Activated naive CD4-positive, alpha-beta T cell treated with anti-CD3 and anti-CD28 coated beads, Interleukin-2, amount 10 ng/mL, durations not matched to agents 7 days and 5 days (primary cell): ENCODE measurements around the gene UBE2D1.
A peak's percentile ranks its signal among the peaks of the same experiment; 100 is the strongest.

Experiments
- CTCF ChIA-PET: fragments of 350-600 bp; sonication (Branson Sonifier 250); formaldehyde crosslinking; loops from one replicate; lab custom pipeline; 2021; ENCODE audit warnings: antibody characterized with exemption; lab: Charles Lee
- DNase-seq: peaks from one replicate; pipeline ENCODE4 v3.0.0-alpha.2; 2020
- H3K27ac Mint-ChIP-seq: one replicate; pipeline ENCODE4 v1.8.0; 2021; ENCODE audit warnings: mild to moderate bottlenecking, moderate library complexity, mixed read lengths
- H3K27me3 Mint-ChIP-seq: one replicate; pipeline ENCODE4 v1.8.0; 2021; ENCODE audit warnings: mild to moderate bottlenecking, mixed read lengths
- H3K36me3 Mint-ChIP-seq: one replicate; pipeline ENCODE4 v1.8.0; 2021; ENCODE audit warnings: mixed read lengths
- H3K4me1 Mint-ChIP-seq: one replicate; pipeline ENCODE4 v1.8.0; 2021; ENCODE audit warnings: mixed read lengths
- H3K4me3 Mint-ChIP-seq: one replicate; pipeline ENCODE4 v1.8.0; 2021; ENCODE audit warnings: mild to moderate bottlenecking, moderate library complexity, mixed read lengths
- H3K9me3 Mint-ChIP-seq: one replicate; pipeline ENCODE4 v1.8.0; 2021; ENCODE audit warnings: mixed read lengths

The UBE2D1 gene

GRCh38 chr10:58322072-58322834 lies 12.6 kb upstream of the UBE2D1 start:
- H3K9me3 Mint-ChIP-seq: no peaks in the 10 kb centered on the region
- CTCF ChIA-PET: no interaction called here
- H3K27ac Mint-ChIP-seq: no peak overlapping the region
- no peaks in the 10 kb centered on the region for H3K36me3 Mint-ChIP-seq
- peaks cover 5% of the 10 kb centered on the region for H3K27me3 Mint-ChIP-seq
- peaks cover 11% of the 10 kb centered on the region for H3K4me1 Mint-ChIP-seq
- H3K4me3 Mint-ChIP-seq: no peak overlapping the region
- peak; percentile 28 for DNase-seq

GRCh38 chr10:58322835-58323209 lies 12.0 kb upstream of the UBE2D1 start:
- Mint-ChIP-seq H3K4me3 (no peak overlapping the region), H3K9me3 (no peaks in the 10 kb centered on the region), H3K36me3 (no peaks in the 10 kb centered on the region), H3K27me3 (peaks cover 5% of the 10 kb centered on the region), H3K4me1 (peaks cover 11% of the 10 kb centered on the region), H3K27ac (no peak overlapping the region)
- CTCF ChIA-PET: no interaction called here
- no peak for DNase-seq

- Mint-ChIP-seq H3K4me1 (peaks cover 11% of the 10 kb centered on the region), H3K27me3 (peaks cover 9% of the 10 kb centered on the region), H3K36me3 (no peaks in the 10 kb centered on the region), H3K27ac (no peak overlapping the region), H3K9me3 (no peaks in the 10 kb centered on the region), H3K4me3 (no peak overlapping the region)
- CTCF ChIA-PET: no interaction called here
- no peak for DNase-seq
Observed at GRCh38 chr10:58326967-58327381, 7.8 kb upstream of the UBE2D1 start.

GRCh38 chr10:58328233-58328632 lies 6.6 kb upstream of the UBE2D1 start:
- no peak for DNase-seq
- Mint-ChIP-seq H3K9me3 (no peaks in the 10 kb centered on the region), H3K36me3 (no peaks in the 10 kb centered on the region), H3K4me3 (no peak overlapping the region), H3K4me1 (peaks cover under 1% of the 10 kb centered on the region), H3K27me3 (peaks cover 9% of the 10 kb centered on the region), H3K27ac (no peak overlapping the region)
- CTCF ChIA-PET: no interaction called here

GRCh38 chr10:58330431-58330830 lies 4.4 kb upstream of the UBE2D1 start:
- CTCF ChIA-PET: no interaction called here
- Mint-ChIP-seq H3K4me1 (peaks cover 4% of the 10 kb centered on the region), H3K9me3 (no peaks in the 10 kb centered on the region), H3K36me3 (no peaks in the 10 kb centered on the region), H3K27me3 (peaks cover 10% of the 10 kb centered on the region), H3K4me3 (no peak overlapping the region), H3K27ac (no peak overlapping the region)
- DNase-seq: no peak

- Mint-ChIP-seq H3K36me3 (peaks cover 6% of the 10 kb centered on the region), H3K9me3 (no peaks in the 10 kb centered on the region), H3K4me3 (no peak overlapping the region), H3K27me3 (peaks cover 9% of the 10 kb centered on the region), H3K27ac (no peak overlapping the region), H3K4me1 (peaks cover 14% of the 10 kb centered on the region)
- DNase-seq: no peak
- CTCF ChIA-PET: no interaction called here
Observed at GRCh38 chr10:58331646-58332045, 3.2 kb upstream of the UBE2D1 start.

- CTCF ChIA-PET: interaction anchor here (1.0 kb wide), 1 partner anchor 157 kb away, joined by 3 read pairs; no protein-coding TSS in a partner anchor
- Mint-ChIP-seq H3K9me3 (no peaks in the 10 kb centered on the region), H3K4me1 (peaks cover 22% of the 10 kb centered on the region), H3K27me3 (peaks cover 3% of the 10 kb centered on the region), H3K27ac (peak overlapping the region; percentile 39), H3K4me3 (peak overlapping the region; percentile 91), H3K36me3 (peaks cover 9% of the 10 kb centered on the region)
- peak; percentile 37 for DNase-seq
Observed at GRCh38 chr10:58335306-58336005, 650 bp downstream of the UBE2D1 start.

GRCh38 chr10:58336242-58336641 lies 1.4 kb downstream of the UBE2D1 start:
- H3K4me3 Mint-ChIP-seq: peak overlapping the region; percentile 91

GRCh38 chr10:58341422-58341821 lies 6.6 kb downstream of the UBE2D1 start:
- Mint-ChIP-seq H3K4me3 (no peak overlapping the region), H3K27ac (no peak overlapping the region), H3K4me1 (peaks cover 24% of the 10 kb centered on the region), H3K27me3 (no peaks in the 10 kb centered on the region), H3K36me3 (peaks cover 8% of the 10 kb centered on the region), H3K9me3 (no peaks in the 10 kb centered on the region)
- no peak for DNase-seq
- CTCF ChIA-PET: interaction anchor here (1.0 to 1.2 kb wide), 2 partner anchors 11 to 42 kb away, joined by 3 read pairs; no protein-coding TSS in a partner anchor

More at GRCh38 chr10:58336242-58336641, 1.4 kb downstream of the UBE2D1 start:
- peaks cover 28% of the 10 kb centered on the region for H3K4me1 Mint-ChIP-seq
- CTCF ChIA-PET: no interaction called here
- no peaks in the 10 kb centered on the region for H3K9me3 Mint-ChIP-seq
- H3K27me3 Mint-ChIP-seq: peaks cover 3% of the 10 kb centered on the region
- DNase-seq: no peak
- no peak overlapping the region for H3K27ac Mint-ChIP-seq
- H3K36me3 Mint-ChIP-seq: peaks cover 11% of the 10 kb centered on the region

- Mint-ChIP-seq H3K9me3 (no peaks in the 10 kb centered on the region), H3K27ac (no peak overlapping the region), H3K4me1 (peaks cover 21% of the 10 kb centered on the region), H3K27me3 (no peaks in the 10 kb centered on the region), H3K4me3 (no peak overlapping the region), H3K36me3 (peaks cover 11% of the 10 kb centered on the region)
- DNase-seq: no peak
- CTCF ChIA-PET: interaction anchor here (1.2 kb wide), 1 partner anchor 11 kb away, joined by 3 read pairs; no protein-coding TSS in a partner anchor
Observed at GRCh38 chr10:58341947-58342346, 7.1 kb downstream of the UBE2D1 start.

GRCh38 chr10:58347967-58348366 lies 13.2 kb downstream of the UBE2D1 start:
- H3K4me3 Mint-ChIP-seq: no peak overlapping the region
- no peak for DNase-seq
- H3K27ac Mint-ChIP-seq: no peak overlapping the region
- H3K36me3 Mint-ChIP-seq: peaks cover 7% of the 10 kb centered on the region
- no peaks in the 10 kb centered on the region for H3K9me3 Mint-ChIP-seq
- no peaks in the 10 kb centered on the region for H3K4me1 Mint-ChIP-seq
- no peaks in the 10 kb centered on the region for H3K27me3 Mint-ChIP-seq
- CTCF ChIA-PET: no interaction called here

GRCh38 chr10:58348571-58349033 lies 13.8 kb downstream of the UBE2D1 start:
- CTCF ChIA-PET: no interaction called here
- H3K27me3 Mint-ChIP-seq: no peaks in the 10 kb centered on the region

GRCh38 chr10:58350023-58350422 lies 15.2 kb downstream of the UBE2D1 start:
- no peaks in the 10 kb centered on the region for H3K27me3 Mint-ChIP-seq
- CTCF ChIA-PET: no interaction called here
- no peaks in the 10 kb centered on the region for H3K9me3 Mint-ChIP-seq
- H3K27ac Mint-ChIP-seq: no peak overlapping the region
- no peak overlapping the region for H3K4me3 Mint-ChIP-seq
- no peak for DNase-seq
- H3K36me3 Mint-ChIP-seq: peaks cover 7% of the 10 kb centered on the region
- H3K4me1 Mint-ChIP-seq: no peaks in the 10 kb centered on the region

More at GRCh38 chr10:58348571-58349033, 13.8 kb downstream of the UBE2D1 start:
- Mint-ChIP-seq H3K27ac (no peak overlapping the region), H3K9me3 (no peaks in the 10 kb centered on the region), H3K4me3 (no peak overlapping the region), H3K36me3 (peaks cover 7% of the 10 kb centered on the region), H3K4me1 (no peaks in the 10 kb centered on the region)
- no peak for DNase-seq

GRCh38 chr10:58350619-58351323 lies 16.0 kb downstream of the UBE2D1 start:
- Mint-ChIP-seq H3K9me3 (no peaks in the 10 kb centered on the region), H3K4me3 (no peak overlapping the region), H3K27ac (no peak overlapping the region), H3K4me1 (no peaks in the 10 kb centered on the region), H3K27me3 (no peaks in the 10 kb centered on the region), H3K36me3 (peaks cover 5% of the 10 kb centered on the region)
- CTCF ChIA-PET: no interaction called here
- no peak for DNase-seq
